ENCODE data around the gene RABL6.

The RABL6 gene

GRCh38 chr9:136814725-136815421 is 7.1 kb downstream of the RABL6 start:
- Histone ChIP-seq H3K27me3 (ENCODE audit: insufficient read depth, poor library complexity, severe bottlenecking) (no peaks in the 10 kb centered on the region), H3K4me3 (replicated peaks; ENCODE audit: insufficient read depth, low read length) (no peak overlapping the region), H3K27ac (replicated peaks) (no peak overlapping the region)
- DNase-seq (ENCODE audit: low read depth in 1 of 2, low spot score in 1 of 2), result no peak
- TF ChIP-seq POLR2AphosphoS5 (IDR thresholded peaks at IDR 0.05; ENCODE audit: low read depth) (no peak), CTCF (IDR thresholded peaks at IDR 0.05; ENCODE audit: insufficient read depth, low read length) (no peak), GABPA (IDR thresholded peaks at IDR 0.05; ENCODE audit: low read depth) (no peak), SPI1 (IDR thresholded peaks at IDR 0.05; ENCODE audit: borderline replicate concordance, low read depth) (no peak), REST (IDR thresholded peaks at IDR 0.05; ENCODE audit: insufficient replicate concordance, low read depth) (no peak)

- TF ChIP-seq SPI1 (IDR thresholded peaks at IDR 0.05; ENCODE audit: borderline replicate concordance, low read depth), result peak; percentile 34; the same call in 1 of the 2 replicates
- no peak for TF ChIP-seq REST (IDR thresholded peaks at IDR 0.05; ENCODE audit: insufficient replicate concordance, low read depth)
- no peak overlapping the region for H3K27ac ChIP-seq (replicated peaks)
- no peak overlapping the region for H3K4me3 ChIP-seq (replicated peaks; ENCODE audit: insufficient read depth, low read length)
- H3K27me3 ChIP-seq (ENCODE audit: insufficient read depth, poor library complexity, severe bottlenecking), result no peaks in the 10 kb centered on the region
- no peak for DNase-seq (ENCODE audit: low read depth in 1 of 2, low spot score in 1 of 2)
Observed at GRCh38 chr9:136815422-136815782, 7.7 kb downstream of the RABL6 start.

- no peak for DNase-seq (ENCODE audit: low read depth in 1 of 2, low spot score in 1 of 2)
- Histone ChIP-seq H3K27me3 (ENCODE audit: insufficient read depth, poor library complexity, severe bottlenecking) (no peaks in the 10 kb centered on the region), H3K4me3 (replicated peaks; ENCODE audit: insufficient read depth, low read length) (no peak overlapping the region), H3K27ac (replicated peaks) (no peak overlapping the region)
- TF ChIP-seq GABPA (IDR thresholded peaks at IDR 0.05; ENCODE audit: low read depth), result no peak
- no peak for TF ChIP-seq POLR2AphosphoS5 (IDR thresholded peaks at IDR 0.05; ENCODE audit: low read depth)
Observed at GRCh38 chr9:136820971-136821825, 13.4 kb downstream of the RABL6 start.

- no peak for TF ChIP-seq REST (IDR thresholded peaks at IDR 0.05; ENCODE audit: insufficient replicate concordance, low read depth)
- no peak for TF ChIP-seq SPI1 (IDR thresholded peaks at IDR 0.05; ENCODE audit: borderline replicate concordance, low read depth)
- TF ChIP-seq CTCF (IDR thresholded peaks at IDR 0.05; ENCODE audit: insufficient read depth, low read length), result no peak
- TF ChIP-seq POLR2AphosphoS5 (IDR thresholded peaks at IDR 0.05; ENCODE audit: low read depth), result no peak
- no peak for TF ChIP-seq GABPA (IDR thresholded peaks at IDR 0.05; ENCODE audit: low read depth)
- H3K4me3 ChIP-seq (replicated peaks; ENCODE audit: insufficient read depth, low read length), result no peak overlapping the region
- no peak for DNase-seq (ENCODE audit: low read depth in 1 of 2, low spot score in 1 of 2)
- no peak overlapping the region for H3K27ac ChIP-seq (replicated peaks)
- no peaks in the 10 kb centered on the region for H3K27me3 ChIP-seq (ENCODE audit: insufficient read depth, poor library complexity, severe bottlenecking)
Observed at GRCh38 chr9:136821826-136822544, 14.2 kb downstream of the RABL6 start.
